ENCODE results near the gene EYA2.

Gene EYA2

DNA sequence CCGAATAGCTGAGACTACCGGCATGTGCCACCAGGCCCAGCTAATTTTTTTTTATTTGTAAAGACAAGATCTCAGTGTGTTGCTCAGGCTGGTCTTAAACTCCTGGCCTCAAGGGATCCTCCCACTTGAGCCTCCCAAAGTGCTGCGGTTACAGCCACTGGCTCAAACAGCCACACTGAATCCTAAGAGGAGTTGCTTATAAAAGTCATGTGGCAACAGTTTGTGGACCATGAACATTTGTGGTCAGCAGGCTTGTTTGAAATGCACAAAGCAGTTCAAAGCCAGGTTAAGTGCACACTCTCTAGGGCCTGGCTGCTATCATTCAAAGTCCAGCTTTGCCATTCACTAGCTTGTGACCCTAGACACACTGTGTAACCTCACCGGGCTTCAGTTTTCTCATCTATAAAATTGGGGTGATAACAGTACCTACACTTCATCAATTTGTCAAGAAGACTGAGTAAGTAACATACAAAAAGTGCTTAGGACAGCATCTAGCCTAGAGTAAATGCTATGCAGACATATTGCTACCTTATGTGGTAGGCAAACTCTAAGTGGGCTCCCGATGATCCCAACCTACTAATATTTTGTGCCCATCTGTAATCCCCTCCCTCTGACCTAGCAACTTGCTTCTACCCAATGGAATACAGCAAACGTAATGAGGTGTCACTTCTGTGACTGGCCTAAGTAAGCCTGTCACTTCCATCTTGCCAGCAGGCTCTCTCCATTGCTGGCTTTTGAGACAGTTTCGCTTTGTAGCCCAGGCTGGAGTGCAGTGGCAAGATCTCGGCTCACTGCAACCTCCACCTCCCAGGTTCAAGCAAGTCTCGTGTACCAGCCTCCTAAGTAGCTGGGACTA lies 338.9 kb downstream of the EYA2 start:
- Mint-ChIP-seq H3K27me3 (no peaks in the 10 kb centered on the region), H3K4me3 (no peak overlapping the region), H3K27ac (peak overlapping the region in 1 of 2 donors; percentile 57), H3K4me1 (peaks cover 16% of the 10 kb centered on the region), H3K9me3 (no peaks in the 10 kb centered on the region)
- DNase-seq: no peak
- ATAC-seq: no peak

DNA sequence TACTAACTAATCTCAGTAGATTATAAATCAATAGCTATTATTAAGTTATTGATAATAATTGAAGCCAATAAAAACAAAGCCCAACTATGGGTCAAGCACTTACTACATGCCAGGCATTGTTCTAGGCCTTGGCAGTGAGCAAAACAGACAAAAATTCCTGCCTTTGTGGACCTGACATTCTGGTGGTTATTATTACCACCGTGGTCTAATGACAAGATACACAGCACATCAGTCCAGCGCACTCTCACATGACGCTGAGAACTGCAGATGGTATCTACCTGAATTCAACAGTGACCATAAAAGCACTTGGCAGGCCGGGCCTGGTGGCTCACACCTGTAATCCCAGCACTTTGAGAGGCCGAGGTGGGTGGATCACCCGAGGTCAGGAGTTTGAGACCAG lies 340.5 kb downstream of the EYA2 start:
- no peaks in the 10 kb centered on the region for H3K9me3 Mint-ChIP-seq
- H3K27ac Mint-ChIP-seq: no peak overlapping the region

DNA sequence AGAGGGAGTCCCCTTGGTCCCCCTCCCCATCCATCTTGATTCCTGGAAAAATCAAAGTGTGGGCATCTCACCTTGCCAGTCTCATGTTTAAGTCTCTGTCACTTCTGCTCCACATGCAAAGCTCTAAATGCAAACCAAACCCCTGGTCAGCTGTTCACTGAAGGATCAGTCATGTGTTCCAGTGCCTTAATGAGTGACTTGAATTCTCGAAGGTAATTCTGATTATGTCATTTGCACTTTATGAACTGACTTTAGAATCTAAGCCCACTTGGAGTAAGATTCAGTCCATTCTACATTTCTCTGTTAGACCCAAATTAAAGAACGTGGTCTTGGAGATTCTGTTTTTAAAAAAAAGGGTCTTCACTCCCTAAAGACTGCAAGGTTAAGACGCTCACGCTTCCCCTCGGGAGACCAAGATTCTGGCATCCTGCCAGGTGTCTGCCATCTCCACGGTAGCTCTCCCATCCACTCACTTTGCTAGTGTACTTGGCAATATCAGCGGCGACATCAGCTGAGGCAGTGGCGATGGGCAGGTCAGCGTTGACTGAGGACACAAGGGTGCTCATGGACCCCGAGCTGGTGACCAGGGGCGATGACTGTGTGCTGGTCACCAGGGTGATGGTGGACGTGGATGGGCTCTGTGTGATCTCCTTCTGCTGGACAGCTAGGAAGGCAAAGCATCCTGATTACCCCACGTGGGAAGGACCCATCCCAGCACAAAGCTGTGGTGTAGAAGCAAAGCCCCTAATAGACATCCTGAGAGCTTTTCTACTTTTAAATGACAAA lies 341.4 kb downstream of the EYA2 start:
- DNase-seq (no peak), ATAC-seq (no peak)
- peaks cover 12% of the 10 kb centered on the region for H3K4me1 Mint-ChIP-seq
- no peak overlapping the region for H3K4me3 Mint-ChIP-seq
- H3K27ac Mint-ChIP-seq: peak overlapping the region in 1 of 2 donors; percentile 38
- no peaks in the 10 kb centered on the region for H3K27me3 Mint-ChIP-seq
- no peaks in the 10 kb centered on the region for H3K9me3 Mint-ChIP-seq

More for the DNA sequence above, 340.5 kb downstream of the EYA2 start:
- Mint-ChIP-seq H3K4me3 (no peak overlapping the region), H3K27me3 (no peaks in the 10 kb centered on the region), H3K4me1 (peaks cover 20% of the 10 kb centered on the region)
- ATAC-seq (no peak), DNase-seq (no peak)

- Mint-ChIP-seq H3K4me3 (no peak overlapping the region), H3K4me1 (peaks cover 7% of the 10 kb centered on the region), H3K9me3 (no peaks in the 10 kb centered on the region), H3K27me3 (no peaks in the 10 kb centered on the region), H3K27ac (peak overlapping the region; percentile 9 to 38)
- ATAC-seq (no peak), DNase-seq (no peak)
Measured at GRCh38 chr20:47236639-47236900, 341.9 kb downstream of the EYA2 start.

DNA sequence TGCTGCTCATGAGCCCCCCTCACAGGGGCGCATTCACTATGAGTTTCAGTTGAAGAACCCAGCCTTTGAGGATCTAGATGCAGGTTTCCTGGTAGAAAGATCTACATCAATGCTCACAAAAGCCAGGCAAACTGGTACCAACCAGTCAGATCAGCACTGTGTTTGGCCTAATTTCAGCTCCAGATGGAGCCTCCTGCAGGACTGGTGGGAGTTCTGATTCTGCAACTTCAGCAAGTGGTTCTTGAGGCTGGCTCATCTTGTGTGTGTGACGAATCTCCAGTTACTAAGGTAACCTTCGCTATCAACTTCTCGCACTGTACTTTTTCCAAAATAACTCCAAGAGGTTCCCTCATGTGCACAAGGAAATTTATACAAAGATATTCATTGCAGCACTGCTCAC lies 343.1 kb downstream of the EYA2 start:
- Mint-ChIP-seq H3K4me3 (no peak overlapping the region), H3K27me3 (no peaks in the 10 kb centered on the region), H3K4me1 (peaks cover 5% of the 10 kb centered on the region), H3K27ac (no peak overlapping the region), H3K9me3 (no peaks in the 10 kb centered on the region)
- ATAC-seq (no peak), DNase-seq (no peak)

Data from stimulated activated naive CD8-positive, alpha-beta T cell treated with anti-CD3 and anti-CD28 coated beads, Interleukin-15, amount 100 ng/mL, for 72 hours (primary cell).